NCI-H510A (cell line): ENCODE results near the gene CDK18.

Experiments
- DNase-seq: peaks from one replicate; lab custom pipeline; 2025; lab: John Stamatoyannopoulos, UW

Gene CDK18

GRCh38 chr1:205523261-205523890 is 18.9 kb downstream of the CDK18 start:
- DNase-seq = peak; percentile 26

GRCh38 chr1:205523891-205524793 is 19.7 kb downstream of the CDK18 start:
- DNase-seq = peak; percentile 51

GRCh38 chr1:205524794-205525101 is 20.3 kb downstream of the CDK18 start:
- DNase-seq = no peak

GRCh38 chr1:205525495-205526285 is 21.2 kb downstream of the CDK18 start:
- DNase-seq = no peak

GRCh38 chr1:205526431-205526830 is 22.0 kb downstream of the CDK18 start:
- DNase-seq = no peak

- DNase-seq = no peak
Observed at GRCh38 chr1:205527931-205528330, 23.5 kb downstream of the CDK18 start.

- no peak for DNase-seq
Observed at GRCh38 chr1:205528446-205528886, 24.0 kb downstream of the CDK18 start.

- DNase-seq = peak; percentile 59
Observed at GRCh38 chr1:205528887-205529825, 24.7 kb downstream of the CDK18 start.

- no peak for DNase-seq
Observed at GRCh38 chr1:205530116-205530515, 25.6 kb downstream of the CDK18 start.

GRCh38 chr1:205531191-205532025 is 26.9 kb downstream of the CDK18 start:
- no peak for DNase-seq

- no peak for DNase-seq
Observed at GRCh38 chr1:205532026-205532898, 27.8 kb downstream of the CDK18 start.

GRCh38 chr1:205532996-205533735 is 28.7 kb downstream of the CDK18 start:
- no peak for DNase-seq

GRCh38 chr1:205533748-205534443 is 29.4 kb downstream of the CDK18 start:
- no peak for DNase-seq

- DNase-seq = no peak
Observed at GRCh38 chr1:205534444-205534985, 30.0 kb downstream of the CDK18 start.

- no peak for DNase-seq
Observed at GRCh38 chr1:205535096-205535495, 30.6 kb downstream of the CDK18 start.

GRCh38 chr1:205535866-205536758 is 31.6 kb downstream of the CDK18 start:
- no peak for DNase-seq
